Measurements from ENCODE around the gene GFER. TPM values are rescaled to one million over a fixed set of nuclear protein-coding genes. Genes with fewer than 3 reads are reported as not detected.

Gene GFER
- total RNA-seq, 2 experiments from 2014 or later, result 27.2 to 30.5 TPM

GRCh38 chr16:1968146-1968953 lies 15.6 kb upstream of the GFER start:
- H3K9me3 Mint-ChIP-seq (ENCODE audit: insufficient read depth), result no peaks in the 10 kb centered on the region
- peaks cover 18% of the 10 kb centered on the region for H3K36me3 Mint-ChIP-seq (ENCODE audit: low read depth)
- H3K27me3 Mint-ChIP-seq (ENCODE audit: low read depth), result no peaks in the 10 kb centered on the region
- no peak overlapping the region for H3K27ac Mint-ChIP-seq
- ChIA-PET CTCF (no interaction called here), POLR2A (no interaction called here)
- peaks cover 41% of the 10 kb centered on the region for H3K4me1 Mint-ChIP-seq (ENCODE audit: low read depth)
- DNase-seq (no peak), ATAC-seq (no peak)
- H3K4me3 Mint-ChIP-seq, result no peak overlapping the region

GRCh38 chr16:1971796-1972489 lies 12.1 kb upstream of the GFER start, which contains the start of gene TBL3:
Gene TBL3 (plus strand): TSS chr16:1972053. CDS start chr16:1972165, 112 bp downstream.
- no peaks in the 10 kb centered on the region for H3K9me3 Mint-ChIP-seq (ENCODE audit: insufficient read depth)
- DNase-seq (peak; percentile 98), ATAC-seq (peak; percentile 92)
- POLR2A ChIA-PET, result interaction anchor here (0.6 to 3.3 kb wide), 12 partner anchors 9 to 997 kb away, joined by 3 to 19 read pairs (median 5); partner anchors contain the start of genes GFER, MSRB1, NDUFB10 and NOXO1
- peaks cover 10% of the 10 kb centered on the region for H3K36me3 Mint-ChIP-seq (ENCODE audit: low read depth)
- H3K4me3 Mint-ChIP-seq, result peak within 1 kb of the TSS; percentile 94
- H3K4me1 Mint-ChIP-seq (ENCODE audit: low read depth), result peaks cover 30% of the 10 kb centered on the region
- H3K27ac Mint-ChIP-seq, result peak within 1 kb of the TSS; percentile 97
- CTCF ChIA-PET, result interaction anchor here (0.8 to 1.6 kb wide), 3 partner anchors 11 to 169 kb away, joined by 3 to 5 read pairs (median 4); no protein-coding TSS in a partner anchor
- H3K27me3 Mint-ChIP-seq (ENCODE audit: low read depth), result no peaks in the 10 kb centered on the region

DNA sequence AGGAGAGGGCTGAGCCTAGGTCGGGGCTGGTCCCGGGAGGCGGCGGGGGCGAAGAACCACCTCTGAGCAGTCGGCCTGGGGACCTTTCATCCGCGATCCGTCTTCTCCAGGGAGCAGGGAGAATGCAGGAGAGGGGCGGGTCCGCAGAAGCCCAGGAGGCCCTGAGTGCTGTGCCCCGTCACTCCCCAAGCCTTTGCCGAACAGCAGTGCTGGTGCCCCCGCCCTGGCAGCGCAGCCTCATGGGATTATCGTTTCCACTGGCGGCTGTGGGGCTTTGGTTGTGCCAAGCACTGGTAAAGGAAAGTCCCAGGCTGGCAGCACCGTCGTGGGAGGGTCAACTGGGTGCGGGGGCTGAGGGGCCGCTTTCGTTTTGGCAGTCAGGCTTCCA lies 11.5 kb upstream of the GFER start:
- Mint-ChIP-seq H3K4me3 (peak overlapping the region; percentile 94), H3K4me1 (ENCODE audit: low read depth) (peaks cover 30% of the 10 kb centered on the region), H3K9me3 (ENCODE audit: insufficient read depth) (no peaks in the 10 kb centered on the region), H3K27ac (peak overlapping the region; percentile 97), H3K36me3 (ENCODE audit: low read depth) (peaks cover 10% of the 10 kb centered on the region), H3K27me3 (ENCODE audit: low read depth) (no peaks in the 10 kb centered on the region)
- POLR2A ChIA-PET, result interaction anchor here (0.6 to 3.3 kb wide), 8 partner anchors 8 to 275 kb away, joined by 3 to 19 read pairs (median 6); partner anchors contain the start of genes GFER, NDUFB10, NOXO1 and TRAF7
- DNase-seq, result no peak
- CTCF ChIA-PET, result interaction anchor here (1.3 to 1.6 kb wide), 2 partner anchors 32 to 168 kb away, joined by 4 to 5 read pairs; no protein-coding TSS in a partner anchor
- peak; percentile 10 for ATAC-seq

DNA sequence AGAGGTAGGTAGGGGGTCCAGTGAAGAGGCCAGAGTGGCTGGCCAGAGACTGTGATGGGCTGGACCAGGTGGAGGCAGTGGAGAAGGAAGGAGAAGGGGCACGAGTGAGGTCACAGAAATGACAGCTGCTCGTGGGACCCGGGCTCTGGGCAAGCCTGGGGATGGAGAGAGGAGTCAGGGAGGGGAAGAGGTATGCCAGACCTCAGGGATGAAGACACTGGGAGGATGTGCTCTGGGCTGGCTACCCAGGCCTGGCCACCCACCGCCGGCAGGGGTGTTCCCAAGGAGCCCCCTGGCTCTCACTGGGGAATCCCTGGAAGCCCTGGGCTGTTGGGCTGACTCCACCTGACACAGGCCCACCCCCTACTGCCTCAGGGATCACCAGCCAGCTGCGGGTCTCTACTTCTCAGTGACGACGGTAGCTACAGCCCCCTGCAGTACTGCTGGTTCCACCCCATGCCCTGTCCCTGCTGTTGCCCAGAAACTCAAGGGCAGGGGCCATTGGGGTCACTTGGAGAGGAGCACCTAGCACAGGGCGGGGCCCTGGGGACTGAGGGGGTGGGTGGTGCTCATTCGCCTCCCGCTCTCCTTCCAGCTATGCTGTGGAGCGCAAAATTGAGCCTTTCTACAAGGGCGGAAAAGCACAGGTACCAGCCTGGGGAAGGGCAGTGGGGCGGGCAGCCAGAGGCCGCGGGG lies 10.4 kb upstream of the GFER start:
- ChIA-PET POLR2A (interaction anchor here (0.6 to 1.3 kb wide), 2 partner anchors 9 to 273 kb away, joined by 3 to 5 read pairs; partner anchors contain the start of gene RPS2), CTCF (no interaction called here)
- ATAC-seq (no peak), DNase-seq (no peak)
- H3K36me3 Mint-ChIP-seq (ENCODE audit: low read depth), result peaks cover 15% of the 10 kb centered on the region
- peak overlapping the region; percentile 43 for H3K27ac Mint-ChIP-seq
- H3K9me3 Mint-ChIP-seq (ENCODE audit: insufficient read depth), result no peaks in the 10 kb centered on the region
- peak overlapping the region; percentile 12 for H3K4me3 Mint-ChIP-seq
- peaks cover 30% of the 10 kb centered on the region for H3K4me1 Mint-ChIP-seq (ENCODE audit: low read depth)
- no peaks in the 10 kb centered on the region for H3K27me3 Mint-ChIP-seq (ENCODE audit: low read depth)

DNA sequence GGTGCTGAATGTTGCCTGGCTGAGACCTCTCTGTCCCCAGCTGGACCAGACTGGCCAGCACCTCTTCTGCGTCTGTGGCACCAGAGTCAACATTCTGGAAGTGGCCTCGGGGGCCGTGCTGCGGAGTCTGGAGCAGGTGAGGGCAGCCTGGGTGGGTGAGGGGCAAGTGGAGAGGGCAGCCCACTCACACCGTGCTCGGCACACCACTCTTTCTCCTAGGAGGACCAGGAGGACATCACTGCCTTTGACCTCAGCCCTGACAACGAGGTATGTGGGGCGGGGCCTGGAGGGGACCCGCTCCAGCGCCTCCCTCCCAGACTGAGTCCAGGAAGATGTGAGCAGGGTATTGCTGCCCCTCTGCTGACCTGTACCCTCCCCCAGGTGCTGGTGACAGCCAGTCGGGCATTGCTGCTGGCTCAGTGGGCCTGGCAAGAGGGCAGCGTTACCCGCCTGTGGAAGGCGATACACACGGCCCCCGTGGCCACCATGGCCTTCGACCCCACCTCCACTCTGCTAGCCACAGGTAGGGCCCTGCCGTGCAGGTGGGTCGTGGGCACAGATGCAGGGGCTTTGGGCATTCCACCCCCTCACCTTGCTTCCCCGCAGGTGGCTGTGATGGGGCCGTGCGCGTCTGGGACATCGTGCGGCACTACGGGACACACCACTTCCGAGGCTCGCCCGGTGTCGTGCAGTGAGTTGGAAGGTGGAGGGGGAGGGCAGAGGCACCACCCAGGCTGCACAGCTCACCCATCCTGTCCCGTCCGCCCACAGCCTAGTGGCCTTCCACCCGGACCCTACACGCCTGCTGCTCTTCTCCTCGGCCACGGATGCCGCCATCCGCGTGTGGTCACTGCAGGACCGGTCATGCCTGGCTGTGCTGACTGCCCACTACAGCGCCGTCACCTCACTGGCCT lies 9.6 kb upstream of the GFER start:
- CTCF ChIA-PET, result no interaction called here
- Mint-ChIP-seq H3K4me1 (ENCODE audit: low read depth) (peaks cover 30% of the 10 kb centered on the region), H3K27me3 (ENCODE audit: low read depth) (no peaks in the 10 kb centered on the region), H3K27ac (no peak overlapping the region), H3K4me3 (peak overlapping the region; percentile 12), H3K9me3 (ENCODE audit: insufficient read depth) (no peaks in the 10 kb centered on the region), H3K36me3 (ENCODE audit: low read depth) (peaks cover 17% of the 10 kb centered on the region)
- no peak for ATAC-seq
- no peak for DNase-seq
- POLR2A ChIA-PET, result interaction anchor here (1.3 to 4.2 kb wide), 2 partner anchors 10 kb away, joined by 5 to 31 read pairs; partner anchors contain the start of gene RPS2

DNA sequence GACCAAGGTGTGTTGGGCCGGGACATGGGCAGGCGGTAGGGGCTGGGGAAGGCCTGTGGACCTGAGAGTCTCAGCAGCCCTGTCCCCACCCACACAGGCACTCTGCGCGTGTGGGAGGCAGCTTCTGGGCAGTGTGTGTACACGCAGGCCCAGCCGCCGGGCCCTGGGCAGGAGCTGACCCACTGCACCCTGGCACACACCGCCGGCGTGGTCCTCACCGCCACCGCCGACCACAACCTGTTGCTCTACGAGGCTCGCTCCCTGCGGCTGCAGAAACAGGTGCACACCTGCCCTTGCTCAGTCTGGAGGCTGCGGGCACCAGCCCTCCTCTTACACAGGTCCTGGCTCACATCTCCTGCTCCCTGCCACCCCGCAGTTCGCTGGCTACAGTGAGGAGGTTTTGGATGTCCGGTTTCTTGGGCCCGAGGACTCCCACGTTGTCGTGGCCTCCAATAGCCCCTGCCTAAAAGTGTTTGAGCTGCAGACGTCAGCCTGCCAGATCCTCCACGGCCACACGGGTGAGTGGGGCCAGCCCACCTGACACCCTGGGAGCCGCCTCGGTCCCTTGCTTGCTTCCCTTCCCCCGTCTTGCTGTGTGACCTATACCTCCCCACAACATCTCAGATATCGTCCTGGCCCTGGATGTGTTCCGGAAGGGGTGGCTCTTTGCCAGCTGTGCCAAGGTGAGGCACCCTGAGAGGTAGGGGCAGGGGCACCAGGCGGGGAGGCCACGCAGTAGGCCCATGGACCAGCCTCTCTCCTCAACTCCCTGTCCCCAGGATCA lies 8.4 kb upstream of the GFER start:
- peaks cover 18% of the 10 kb centered on the region for H3K36me3 Mint-ChIP-seq (ENCODE audit: low read depth)
- H3K27ac Mint-ChIP-seq, result no peak overlapping the region
- POLR2A ChIA-PET, result interaction anchor here (1.1 to 4.2 kb wide), 2 partner anchors 9 to 11 kb away, joined by 3 to 31 read pairs; partner anchors contain the start of genes GFER and RPS2
- H3K4me3 Mint-ChIP-seq, result no peak overlapping the region
- no peaks in the 10 kb centered on the region for H3K9me3 Mint-ChIP-seq (ENCODE audit: insufficient read depth)
- CTCF ChIA-PET, result no interaction called here
- DNase-seq (no peak), ATAC-seq (no peak)
- H3K27me3 Mint-ChIP-seq (ENCODE audit: low read depth), result peaks cover 3% of the 10 kb centered on the region
- peaks cover 28% of the 10 kb centered on the region for H3K4me1 Mint-ChIP-seq (ENCODE audit: low read depth)

DNA sequence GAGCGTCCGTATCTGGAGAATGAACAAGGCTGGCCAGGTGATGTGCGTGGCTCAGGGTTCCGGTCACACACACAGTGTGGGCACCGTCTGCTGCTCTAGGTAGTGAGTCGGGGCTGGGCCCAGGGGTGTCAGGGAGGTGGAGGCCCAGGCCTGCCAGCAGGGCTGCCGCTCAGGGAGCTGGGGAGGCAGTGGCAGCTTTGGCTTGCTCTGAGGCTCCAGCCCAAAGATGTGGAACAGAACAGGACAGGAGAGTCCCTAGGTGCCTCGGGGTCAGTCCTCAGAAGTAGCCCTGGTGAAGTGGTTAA lies 7.8 kb upstream of the GFER start:
- H3K4me3 Mint-ChIP-seq, result no peak overlapping the region
- no peaks in the 10 kb centered on the region for H3K9me3 Mint-ChIP-seq (ENCODE audit: insufficient read depth)
- peaks cover 7% of the 10 kb centered on the region for H3K27me3 Mint-ChIP-seq (ENCODE audit: low read depth)
- DNase-seq (no peak), ATAC-seq (no peak)
- POLR2A ChIA-PET, result interaction anchor here (1.1 to 4.2 kb wide), 2 partner anchors 8 to 11 kb away, joined by 3 to 31 read pairs; partner anchors contain the start of genes GFER and RPS2
- peaks cover 18% of the 10 kb centered on the region for H3K36me3 Mint-ChIP-seq (ENCODE audit: low read depth)
- CTCF ChIA-PET, result no interaction called here
- no peak overlapping the region for H3K27ac Mint-ChIP-seq
- peaks cover 23% of the 10 kb centered on the region for H3K4me1 Mint-ChIP-seq (ENCODE audit: low read depth)

DNA sequence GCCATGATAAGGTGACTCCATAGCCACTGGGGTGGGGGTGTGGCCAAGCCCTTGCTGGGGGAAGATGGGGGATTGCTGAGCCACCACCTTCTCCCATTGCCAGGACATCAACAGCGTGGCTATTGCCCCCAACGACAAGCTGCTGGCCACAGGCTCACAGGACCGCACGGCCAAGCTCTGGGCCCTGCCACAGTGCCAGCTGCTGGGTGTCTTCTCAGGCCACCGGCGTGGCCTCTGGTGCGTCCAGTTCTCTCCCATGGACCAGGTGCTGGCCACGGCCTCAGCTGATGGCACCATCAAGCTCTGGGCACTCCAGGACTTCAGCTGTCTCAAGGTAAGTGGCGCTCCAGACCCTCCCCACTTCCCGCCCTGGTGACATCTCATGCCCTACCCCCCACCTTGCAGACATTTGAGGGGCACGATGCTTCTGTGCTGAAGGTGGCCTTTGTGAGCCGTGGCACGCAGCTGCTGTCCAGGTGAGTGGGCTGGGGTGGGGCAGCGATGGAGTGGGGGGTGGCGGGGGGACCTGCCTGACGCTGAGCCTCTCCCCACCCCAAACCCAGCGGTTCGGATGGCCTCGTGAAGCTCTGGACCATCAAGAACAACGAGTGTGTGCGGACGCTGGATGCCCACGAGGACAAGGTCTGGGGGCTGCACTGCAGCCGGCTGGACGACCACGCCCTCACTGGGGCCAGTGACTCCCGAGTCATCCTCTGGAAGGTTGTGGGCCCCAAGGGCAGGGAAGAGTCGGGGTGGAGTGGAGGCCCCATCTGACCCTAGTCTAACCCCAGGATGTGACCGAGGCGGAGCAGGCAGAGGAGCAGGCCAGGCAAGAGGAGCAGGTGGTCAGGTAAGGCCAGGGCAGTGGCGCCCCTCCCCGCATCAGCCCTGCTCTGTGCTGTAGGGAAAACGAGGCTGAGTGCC lies 6.8 kb upstream of the GFER start:
- H3K9me3 Mint-ChIP-seq (ENCODE audit: insufficient read depth), result no peaks in the 10 kb centered on the region
- peaks cover 17% of the 10 kb centered on the region for H3K27me3 Mint-ChIP-seq (ENCODE audit: low read depth)
- ATAC-seq (no peak), DNase-seq (no peak)
- H3K4me1 Mint-ChIP-seq (ENCODE audit: low read depth), result peaks cover 18% of the 10 kb centered on the region
- ChIA-PET CTCF (no interaction called here), POLR2A (interaction anchor here (4.2 kb wide), 1 partner anchor 12 kb away, joined by 31 read pairs; the partner anchor contains the start of gene RPS2)
- H3K4me3 Mint-ChIP-seq, result no peak overlapping the region
- H3K36me3 Mint-ChIP-seq (ENCODE audit: low read depth), result peaks cover 18% of the 10 kb centered on the region
- no peak overlapping the region for H3K27ac Mint-ChIP-seq

- H3K4me3 Mint-ChIP-seq, result no peak overlapping the region
- no peak for ATAC-seq
- H3K36me3 Mint-ChIP-seq (ENCODE audit: low read depth), result peaks cover 18% of the 10 kb centered on the region
- no peak overlapping the region for H3K27ac Mint-ChIP-seq
- ChIA-PET CTCF (no interaction called here), POLR2A (interaction anchor here (1.0 to 4.2 kb wide), 2 partner anchors 13 kb away, joined by 4 to 31 read pairs; partner anchors contain the start of gene RPS2)
- peaks cover 23% of the 10 kb centered on the region for H3K27me3 Mint-ChIP-seq (ENCODE audit: low read depth)
- H3K9me3 Mint-ChIP-seq (ENCODE audit: insufficient read depth), result no peaks in the 10 kb centered on the region
- DNase-seq, result no peak
- peaks cover 12% of the 10 kb centered on the region for H3K4me1 Mint-ChIP-seq (ENCODE audit: low read depth)
Observed at GRCh38 chr16:1977875-1978268, 6.1 kb upstream of the GFER start.
